Measurements from ENCODE around the gene CCDC43. TPM values are rescaled to one million over a fixed set of nuclear protein-coding genes. Genes with fewer than 3 reads are reported as not detected.
"Not testable (repeated sequence)": the region's sequence is repeated elsewhere in the genome, so short reads cannot be mapped to it uniquely, and the experiment has no call there.

The CCDC43 gene
- total RNA-seq, 2 experiments from 2014 or later, result 31.8 to 33.7 TPM

GRCh38 chr17:44700288-44700687 lies 10.7 kb upstream of the CCDC43 start:
- H3K9me3 Mint-ChIP-seq (ENCODE audit: low read depth); ATAC-seq; intact Hi-C loops (cut with DNase I, micrococcal nuclease); H3K36me3 Mint-ChIP-seq (ENCODE audit: low read depth); H3K4me3 Mint-ChIP-seq; H3K27me3 Mint-ChIP-seq; DNase-seq; H3K4me1 Mint-ChIP-seq; H3K27ac Mint-ChIP-seq: not testable (repeated sequence)
- ChIA-PET CTCF (interaction anchor here (1.0 to 1.2 kb wide), 2 partner anchors 8 to 9 kb away, joined by 3 read pairs; partner anchors contain the start of gene DBF4B), POLR2A (interaction anchor here (1.1 kb wide), 1 partner anchor 9 kb away, joined by 5 read pairs; no protein-coding TSS in a partner anchor)

DNA sequence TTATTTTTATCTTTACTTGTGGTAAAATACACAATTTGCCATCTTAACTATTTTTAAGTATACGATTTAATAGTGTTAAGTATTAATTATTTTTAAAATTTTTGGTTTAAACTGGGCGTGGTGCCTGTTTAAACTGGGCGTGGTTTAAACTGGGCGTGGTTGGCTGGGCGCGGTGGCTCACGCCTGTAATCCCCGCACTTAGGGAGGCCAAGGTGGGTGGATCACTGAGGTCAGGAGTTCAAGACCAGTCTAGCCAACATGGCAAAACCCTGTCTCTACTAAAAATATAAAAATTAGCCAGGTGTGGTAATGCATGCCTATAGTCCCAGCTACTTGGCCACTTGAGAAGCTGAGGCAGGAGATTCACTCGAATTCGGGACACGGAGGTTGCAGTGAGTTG lies 4.0 kb upstream of the CCDC43 start:
- Mint-ChIP-seq H3K27ac (no peak overlapping the region), H3K36me3 (ENCODE audit: low read depth) (peaks cover 2% of the 10 kb centered on the region), H3K4me1 (peaks cover 17% of the 10 kb centered on the region), H3K9me3 (ENCODE audit: low read depth) (no peaks in the 10 kb centered on the region), H3K27me3 (no peaks in the 10 kb centered on the region), H3K4me3 (no peak overlapping the region)
- intact Hi-C loops (cut with DNase I, micrococcal nuclease), result no loop called here
- DNase-seq, result no peak
- ChIA-PET POLR2A (interaction anchor here (0.7 kb wide), 1 partner anchor 39 kb away, joined by 6 read pairs; no protein-coding TSS in a partner anchor), CTCF (interaction anchor here (0.6 to 2.0 kb wide), 4 partner anchors 10 to 541 kb away, joined by 3 to 9 read pairs (median 4); partner anchors contain the start of gene DBF4B)
- ATAC-seq, result no peak

DNA sequence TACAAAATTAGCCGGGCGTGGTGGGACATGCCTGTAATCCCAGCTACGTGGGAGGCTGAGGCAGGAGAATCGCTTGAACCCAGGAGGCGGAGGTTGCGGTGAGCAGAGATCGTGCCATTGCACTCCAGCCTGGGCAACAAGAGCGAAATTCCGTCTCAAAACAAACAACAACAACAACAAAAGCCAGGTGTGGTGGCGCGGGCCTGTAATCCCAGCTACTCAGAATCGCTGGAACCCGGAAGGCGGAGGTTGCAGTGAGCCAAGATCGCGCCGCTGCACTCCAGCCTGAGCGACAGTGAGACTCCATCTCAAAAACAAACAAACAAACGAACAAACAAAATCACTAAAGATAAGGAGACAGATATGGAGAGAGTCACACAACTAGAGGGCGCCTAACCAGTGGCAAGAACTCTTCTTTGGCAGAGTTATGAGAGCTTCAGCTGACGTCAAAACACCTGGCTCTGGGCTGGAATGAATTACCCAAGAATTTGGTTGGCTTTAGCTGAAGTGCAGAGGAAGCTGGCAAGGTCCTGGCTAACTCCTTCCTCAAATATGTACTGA lies 1.2 kb upstream of the CCDC43 start:
- H3K27me3 Mint-ChIP-seq; intact Hi-C loops (cut with DNase I, micrococcal nuclease); H3K9me3 Mint-ChIP-seq (ENCODE audit: low read depth); H3K36me3 Mint-ChIP-seq (ENCODE audit: low read depth); ATAC-seq: not testable (repeated sequence)
- Mint-ChIP-seq H3K27ac (peak overlapping the region; percentile 65), H3K4me1 (peaks cover 26% of the 10 kb centered on the region), H3K4me3 (peak overlapping the region; percentile 86)
- POLR2A ChIA-PET, result interaction anchor here (0.7 kb wide), 1 partner anchor 9 kb away, joined by 5 read pairs; no protein-coding TSS in a partner anchor
- DNase-seq, result peak; percentile 50
- CTCF ChIA-PET, result interaction anchor here (0.5 to 1.3 kb wide), 7 partner anchors 10 to 1301 kb away, joined by 3 to 5 read pairs (median 3); no protein-coding TSS in a partner anchor

GRCh38 chr17:44688675-44689476 lies 700 bp downstream of the CCDC43 start:
- CTCF ChIA-PET, result interaction anchor here (0.6 to 1.2 kb wide), 8 partner anchors 16 to 568 kb away, joined by 3 to 6 read pairs (median 3); partner anchors contain the start of gene DBF4B

GRCh38 chr17:44688200-44688599 lies 1.4 kb downstream of the CCDC43 start:
- DNase-seq (no peak), ATAC-seq (no peak)
- ChIA-PET POLR2A (interaction anchor here (0.7 kb wide), 1 partner anchor 131 kb away, joined by 3 read pairs; the partner anchor contains the start of gene FZD2), CTCF (interaction anchor here (0.6 to 1.2 kb wide), 7 partner anchors 16 to 568 kb away, joined by 3 to 6 read pairs (median 3); partner anchors contain the start of gene DBF4B)
- H3K9me3 Mint-ChIP-seq (ENCODE audit: low read depth), result no peaks in the 10 kb centered on the region
- H3K36me3 Mint-ChIP-seq (ENCODE audit: low read depth), result peaks cover 14% of the 10 kb centered on the region
- no peaks in the 10 kb centered on the region for H3K27me3 Mint-ChIP-seq
- intact Hi-C loops (cut with DNase I, micrococcal nuclease), result loop anchor here in 1 of 2 experiments (2.0 kb wide), 1 partner anchor 373 kb away; the partner anchor contains the start of gene NMT1
- H3K27ac Mint-ChIP-seq, result no peak overlapping the region
- H3K4me3 Mint-ChIP-seq, result peak overlapping the region; percentile 86
- H3K4me1 Mint-ChIP-seq, result peaks cover 33% of the 10 kb centered on the region

More at GRCh38 chr17:44688675-44689476, 700 bp downstream of the CCDC43 start:
- Mint-ChIP-seq H3K4me1 (peaks cover 27% of the 10 kb centered on the region), H3K27ac (peak overlapping the region; percentile 93), H3K27me3 (no peaks in the 10 kb centered on the region), H3K4me3 (peak overlapping the region; percentile 86), H3K9me3 (ENCODE audit: low read depth) (no peaks in the 10 kb centered on the region), H3K36me3 (ENCODE audit: low read depth) (peaks cover 8% of the 10 kb centered on the region)
- ATAC-seq (peak; percentile 20), DNase-seq (peak; percentile 12)
- intact Hi-C loops (cut with DNase I, micrococcal nuclease), result loop anchor here (1.0 to 2.0 kb wide), 4 partner anchors 19 to 372 kb away; partner anchors contain the start of genes DBF4B (in 2 of the 2), EFTUD2 (in 1 of the 2) and NMT1 (in 1 of the 2)
- POLR2A ChIA-PET, result interaction anchor here (0.6 to 1.8 kb wide), 3 partner anchors 19 to 211 kb away, joined by 3 to 6 read pairs (median 3); partner anchors contain the start of genes DBF4B and FZD2

- DNase-seq, result no peak
- intact Hi-C loops (cut with DNase I, micrococcal nuclease), result loop anchor here in 1 of 2 experiments (2.0 kb wide), 1 partner anchor 373 kb away; the partner anchor contains the start of gene NMT1
- no peak overlapping the region for H3K27ac Mint-ChIP-seq
Observed at GRCh38 chr17:44687756-44688155, 1.8 kb downstream of the CCDC43 start.

GRCh38 chr17:44683303-44683702 lies 6.3 kb downstream of the CCDC43 start:
- H3K36me3 Mint-ChIP-seq (ENCODE audit: low read depth), result peaks cover 25% of the 10 kb centered on the region
- H3K4me3 Mint-ChIP-seq; ATAC-seq; H3K27ac Mint-ChIP-seq; DNase-seq; intact Hi-C loops (cut with DNase I, micrococcal nuclease); H3K9me3 Mint-ChIP-seq (ENCODE audit: low read depth); H3K27me3 Mint-ChIP-seq; POLR2A ChIA-PET: not testable (repeated sequence)
- H3K4me1 Mint-ChIP-seq, result peaks cover 13% of the 10 kb centered on the region
- CTCF ChIA-PET, result interaction anchor here (1.8 kb wide), 1 partner anchor 10 kb away, joined by 9 read pairs; no protein-coding TSS in a partner anchor

More at GRCh38 chr17:44687756-44688155, 1.8 kb downstream of the CCDC43 start:
- POLR2A ChIA-PET, result interaction anchor here (0.6 to 0.7 kb wide), 2 partner anchors 131 to 631 kb away, joined by 3 to 11 read pairs; partner anchors contain the start of gene FZD2
- Mint-ChIP-seq H3K27me3 (no peaks in the 10 kb centered on the region), H3K36me3 (ENCODE audit: low read depth) (peaks cover 16% of the 10 kb centered on the region), H3K4me3 (no peak overlapping the region), H3K4me1 (peaks cover 33% of the 10 kb centered on the region), H3K9me3 (ENCODE audit: low read depth) (no peaks in the 10 kb centered on the region)
- CTCF ChIA-PET, result interaction anchor here (1.0 to 1.2 kb wide), 3 partner anchors 21 to 92 kb away, joined by 3 to 6 read pairs (median 4); partner anchors contain the start of gene DBF4B
- no peak for ATAC-seq

- intact Hi-C loops (cut with DNase I, micrococcal nuclease), result no loop called here
- no peak for DNase-seq
- H3K27ac Mint-ChIP-seq, result no peak overlapping the region
- POLR2A ChIA-PET, result interaction anchor here (0.6 kb wide), 1 partner anchor 15 kb away, joined by 4 read pairs; no protein-coding TSS in a partner anchor
- CTCF ChIA-PET, result no interaction called here
- H3K36me3 Mint-ChIP-seq (ENCODE audit: low read depth), result peaks cover 13% of the 10 kb centered on the region
- no peak for ATAC-seq
- no peaks in the 10 kb centered on the region for H3K9me3 Mint-ChIP-seq (ENCODE audit: low read depth)
- H3K4me1 Mint-ChIP-seq, result no peaks in the 10 kb centered on the region
- H3K4me3 Mint-ChIP-seq, result no peak overlapping the region
- H3K27me3 Mint-ChIP-seq, result no peaks in the 10 kb centered on the region
Observed at GRCh38 chr17:44677136-44677535, 12.4 kb downstream of the CCDC43 start.

DNA sequence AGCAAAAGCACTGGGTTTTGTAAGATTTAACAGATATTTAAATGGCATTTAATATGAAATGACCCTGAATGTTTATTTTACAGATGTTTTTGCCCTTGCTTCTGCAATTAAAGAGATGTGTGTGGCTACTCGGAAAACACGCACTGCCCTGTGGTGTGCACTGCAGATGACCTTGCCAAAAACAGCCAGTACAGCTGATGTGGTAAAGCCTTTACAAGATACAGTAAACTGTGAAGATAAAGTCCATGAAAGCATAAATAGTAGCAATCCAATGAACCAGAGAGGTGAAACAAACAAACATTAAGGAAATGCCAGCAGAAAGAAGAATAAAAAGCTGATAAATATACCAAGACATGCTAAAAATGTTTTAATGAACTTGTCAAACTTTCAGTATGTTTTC lies 15.7 kb downstream of the CCDC43 start:
- H3K27ac Mint-ChIP-seq, result no peak overlapping the region
- peaks cover 3% of the 10 kb centered on the region for H3K36me3 Mint-ChIP-seq (ENCODE audit: low read depth)
- no peak overlapping the region for H3K4me3 Mint-ChIP-seq

GRCh38 chr17:44672479-44673093 lies 17.0 kb downstream of the CCDC43 start:
- ChIA-PET POLR2A (no interaction called here), CTCF (interaction anchor here (0.6 to 1.9 kb wide), 7 partner anchors 11 to 194 kb away, joined by 3 to 7 read pairs (median 3); no protein-coding TSS in a partner anchor)
- H3K27ac Mint-ChIP-seq, result no peak overlapping the region
- ATAC-seq (no peak), DNase-seq (no peak)
- H3K27me3 Mint-ChIP-seq, result no peaks in the 10 kb centered on the region
- no peaks in the 10 kb centered on the region for H3K36me3 Mint-ChIP-seq (ENCODE audit: low read depth)
- peaks cover 2% of the 10 kb centered on the region for H3K4me1 Mint-ChIP-seq
- H3K9me3 Mint-ChIP-seq (ENCODE audit: low read depth), result no peaks in the 10 kb centered on the region
- H3K4me3 Mint-ChIP-seq, result no peak overlapping the region
- intact Hi-C loops (cut with DNase I, micrococcal nuclease), result loop anchor here (1.0 kb wide), 1 partner anchor 139 kb away; no protein-coding TSS in a partner anchor

More for the DNA sequence above, 15.7 kb downstream of the CCDC43 start:
- POLR2A ChIA-PET, result no interaction called here
- CTCF ChIA-PET, result no interaction called here
- H3K27me3 Mint-ChIP-seq, result no peaks in the 10 kb centered on the region
- H3K4me1 Mint-ChIP-seq, result no peaks in the 10 kb centered on the region
- intact Hi-C loops (cut with DNase I, micrococcal nuclease), result no loop called here
- DNase-seq (no peak), ATAC-seq (no peak)
- no peaks in the 10 kb centered on the region for H3K9me3 Mint-ChIP-seq (ENCODE audit: low read depth)

Measured in activated CD4-positive, alpha-beta T cell treated with anti-CD3 and anti-CD28 coated beads for 36 hours (primary cell).